NCI-H524 treated with DMSO at 0.1 percent for 48 hours (cell line): ENCODE measurements around the gene RETREG1.
"Not testable (repeated sequence)": the region's sequence is repeated elsewhere in the genome, so short reads cannot be mapped to it uniquely, and the experiment has no call there.

Experiments used
- DNase-seq: peaks from one replicate; lab custom pipeline; 2025; lab: John Stamatoyannopoulos, UW

RETREG1 gene

DNA sequence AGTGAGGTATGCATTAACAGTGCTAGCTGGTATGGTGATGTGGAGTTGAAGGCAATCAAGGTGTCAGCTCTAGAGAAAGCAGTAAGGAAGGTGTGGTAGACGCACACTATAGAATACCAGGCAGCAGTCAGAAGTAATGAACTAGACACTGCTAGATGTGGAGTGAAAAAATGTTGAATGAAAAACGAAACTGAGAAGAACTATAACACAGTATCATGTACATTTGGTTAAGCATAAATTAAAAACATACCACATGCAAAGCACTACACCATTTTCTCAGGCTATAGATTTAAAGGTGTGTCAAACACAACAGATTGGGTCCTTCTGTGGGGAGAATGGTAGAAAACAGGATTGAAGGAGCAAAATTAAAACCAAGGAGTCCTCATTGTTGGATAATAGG lies 166.6 kb downstream of the RETREG1 start:
- DNase-seq, result no peak

- no peak for DNase-seq
Observed at GRCh38 chr5:16446993-16447392, 169.8 kb downstream of the RETREG1 start.

- no peak for DNase-seq
Observed at GRCh38 chr5:16437977-16438376, 178.8 kb downstream of the RETREG1 start.

- not testable (repeated sequence) for DNase-seq
Observed at GRCh38 chr5:16436065-16436682, 180.6 kb downstream of the RETREG1 start.

DNA sequence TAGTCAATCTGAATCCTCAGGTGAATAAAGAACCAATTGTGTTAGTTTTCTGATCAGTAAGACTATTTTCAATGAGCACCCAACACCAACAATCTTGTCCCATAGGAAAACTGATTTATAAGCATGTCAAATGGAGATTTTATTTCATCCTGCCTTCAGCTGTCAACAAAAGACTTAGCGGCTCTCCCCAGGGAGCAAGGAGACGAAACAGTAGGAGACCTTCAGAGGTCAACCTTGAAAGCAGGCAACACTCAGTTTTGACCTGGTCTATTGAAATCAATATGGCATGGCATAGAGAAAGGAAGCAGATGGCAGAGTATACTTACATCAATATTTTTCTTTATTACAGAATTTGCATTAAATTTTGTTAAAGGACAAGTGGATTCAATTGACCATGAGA lies 185.3 kb downstream of the RETREG1 start:
- no peak for DNase-seq

DNA sequence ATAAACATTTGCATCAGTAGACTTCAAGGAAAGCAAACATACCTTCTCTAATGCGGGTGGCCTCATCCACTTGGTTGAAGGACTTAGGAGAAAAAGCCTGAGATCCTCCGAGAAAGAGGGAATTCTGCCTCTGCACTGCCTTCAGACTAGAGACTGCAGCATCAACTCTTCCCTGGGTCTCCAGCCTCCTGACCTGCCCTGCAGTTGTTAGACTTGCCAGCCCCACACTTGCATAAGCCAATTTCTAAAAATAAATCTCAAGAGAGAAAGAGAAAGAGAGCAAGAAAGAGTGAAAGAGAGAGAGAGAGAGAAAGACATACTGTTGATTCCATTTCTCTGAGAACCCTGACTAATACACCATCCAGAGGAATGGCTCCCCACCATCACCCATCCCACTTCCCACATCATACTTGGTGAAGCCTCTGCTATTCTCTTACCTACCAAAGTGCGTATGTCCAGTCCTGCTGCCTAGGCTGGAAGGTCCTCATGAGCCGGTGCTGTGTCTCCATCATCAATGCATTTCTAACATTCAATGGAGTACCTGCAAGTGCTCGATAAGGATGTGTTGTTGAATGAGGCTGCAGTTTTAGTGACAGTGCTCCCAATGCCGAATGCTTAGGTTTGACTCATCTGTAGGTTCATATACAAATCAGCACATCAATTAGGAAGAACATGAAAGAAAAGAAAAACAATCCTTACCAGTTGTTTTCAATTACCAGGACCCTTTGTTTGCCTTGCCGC lies 186.3 kb downstream of the RETREG1 start:
- no peak for DNase-seq

GRCh38 chr5:16428359-16428758 lies 188.4 kb downstream of the RETREG1 start:
- no peak for DNase-seq

- no peak for DNase-seq
Observed at GRCh38 chr5:16427587-16427986, 189.2 kb downstream of the RETREG1 start.
